Measurements from ENCODE around the gene DNAJC25.
"Not testable (repeated sequence)": the region's sequence is repeated elsewhere in the genome, so short reads cannot be mapped to it uniquely, and the experiment has no call there.

Gene DNAJC25

DNA sequence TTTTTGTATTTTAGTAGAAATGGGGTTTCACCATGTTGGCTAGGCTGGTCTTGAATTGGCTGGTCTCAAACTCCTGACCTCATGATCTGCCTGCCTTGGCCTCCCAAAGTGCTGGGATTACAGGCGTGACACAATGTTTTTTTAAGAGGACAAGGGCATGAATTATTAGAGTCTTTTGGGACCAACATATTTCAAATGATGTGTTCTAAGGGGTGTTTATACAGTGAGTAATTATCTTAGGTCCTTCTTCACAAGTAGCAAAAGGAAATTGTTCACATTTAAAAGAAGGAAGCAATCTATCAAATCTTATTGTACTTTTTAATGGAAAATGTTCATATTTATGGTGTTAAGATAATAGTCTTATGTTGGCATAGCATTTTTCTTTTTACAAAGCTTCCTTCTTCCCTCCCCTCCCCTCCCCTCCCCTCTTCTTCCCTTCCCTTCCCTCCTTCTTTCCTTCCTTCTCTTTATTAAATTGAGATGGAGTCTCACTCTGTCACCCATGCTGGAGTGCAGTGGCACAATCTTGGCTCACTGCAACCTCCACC is 37.0 kb downstream of the DNAJC25 start:
- Histone ChIP-seq H3K36me3 (ENCODE audit: insufficient read depth, low read length) (no peaks in the 10 kb centered on the region), H3K9me3 (ENCODE audit: control insufficient read depth, insufficient read depth, low read length) (no peaks in the 10 kb centered on the region), H3K4me1 (ENCODE audit: insufficient read depth, low read length) (peaks cover 3% of the 10 kb centered on the region; the same call in 1 of the 2 replicates), H3K9ac (ENCODE audit: low read depth, low read length) (no peak overlapping the region)

DNA sequence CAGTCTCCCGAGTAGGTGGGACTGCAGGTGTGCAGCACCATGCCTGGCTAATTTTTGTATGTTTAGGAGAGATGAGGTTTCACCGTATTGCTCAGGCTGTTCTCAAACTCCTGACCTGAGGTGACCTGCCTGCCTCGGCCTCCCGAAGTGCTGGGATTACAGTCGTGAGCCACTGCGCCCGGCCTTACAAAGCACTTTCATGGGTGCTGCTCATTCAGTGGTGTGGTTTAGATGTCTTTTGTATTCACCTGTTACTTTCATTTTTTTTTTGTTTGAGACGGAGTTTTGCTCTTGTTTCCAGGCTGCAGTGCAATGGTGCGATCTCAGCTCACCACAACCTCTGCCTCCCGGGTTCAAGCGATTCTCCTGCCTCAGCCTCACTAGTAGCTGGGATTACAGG is 37.5 kb downstream of the DNAJC25 start:
- H3K9ac ChIP-seq (ENCODE audit: low read depth, low read length); H3K4me1 ChIP-seq (ENCODE audit: insufficient read depth, low read length); H3K36me3 ChIP-seq (ENCODE audit: insufficient read depth, low read length); H3K9me3 ChIP-seq (ENCODE audit: control insufficient read depth, insufficient read depth, low read length): not testable (repeated sequence)

DNA sequence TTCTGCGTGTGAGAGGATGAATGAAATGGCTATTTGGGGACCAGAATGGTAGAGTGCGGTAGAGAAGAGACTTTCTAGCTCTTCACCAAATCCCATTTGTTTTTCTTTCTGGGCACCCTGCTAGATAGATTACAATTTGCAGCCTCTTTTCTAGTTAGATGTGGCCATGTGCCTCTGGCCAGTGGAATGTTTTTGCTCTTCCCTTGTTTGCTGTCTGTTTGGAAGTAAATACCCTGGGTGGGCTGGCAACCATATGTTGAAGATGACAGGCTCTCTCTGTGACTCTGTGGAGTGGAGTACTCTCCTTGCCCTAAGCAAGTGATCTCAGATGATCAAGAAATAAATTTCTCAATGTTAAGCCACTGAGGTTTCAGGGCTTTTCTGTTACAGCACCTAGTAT is 43.2 kb downstream of the DNAJC25 start:
- no peak overlapping the region for H3K9ac ChIP-seq (ENCODE audit: low read depth, low read length)
- H3K36me3 ChIP-seq (ENCODE audit: insufficient read depth, low read length) = no peaks in the 10 kb centered on the region
- no peaks in the 10 kb centered on the region for H3K9me3 ChIP-seq (ENCODE audit: control insufficient read depth, insufficient read depth, low read length)
- no peaks in the 10 kb centered on the region for H3K4me1 ChIP-seq (ENCODE audit: insufficient read depth, low read length)

DNA sequence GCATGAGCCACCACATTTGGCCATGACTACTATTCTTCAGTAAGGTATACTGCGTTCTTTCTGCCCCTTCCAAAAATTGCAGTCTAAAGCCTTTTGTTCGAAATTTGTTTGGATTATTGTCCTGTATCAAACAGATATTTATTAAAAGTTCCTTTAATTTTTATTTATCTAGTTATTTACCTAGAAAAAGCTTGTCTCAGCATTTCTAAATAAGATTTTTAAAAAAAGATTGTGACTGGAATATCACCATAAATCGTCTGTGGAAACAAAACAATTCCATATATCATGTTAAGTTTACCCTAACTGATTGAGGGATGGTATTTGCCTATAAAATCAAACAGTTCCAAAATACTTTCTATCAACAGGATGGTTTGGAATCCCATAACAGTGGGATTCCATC is 45.0 kb downstream of the DNAJC25 start:
- Histone ChIP-seq H3K9me3 (ENCODE audit: control insufficient read depth, insufficient read depth, low read length) (no peaks in the 10 kb centered on the region), H3K4me1 (ENCODE audit: insufficient read depth, low read length) (no peaks in the 10 kb centered on the region), H3K9ac (ENCODE audit: low read depth, low read length) (no peak overlapping the region), H3K36me3 (ENCODE audit: insufficient read depth, low read length) (no peaks in the 10 kb centered on the region)

DNA sequence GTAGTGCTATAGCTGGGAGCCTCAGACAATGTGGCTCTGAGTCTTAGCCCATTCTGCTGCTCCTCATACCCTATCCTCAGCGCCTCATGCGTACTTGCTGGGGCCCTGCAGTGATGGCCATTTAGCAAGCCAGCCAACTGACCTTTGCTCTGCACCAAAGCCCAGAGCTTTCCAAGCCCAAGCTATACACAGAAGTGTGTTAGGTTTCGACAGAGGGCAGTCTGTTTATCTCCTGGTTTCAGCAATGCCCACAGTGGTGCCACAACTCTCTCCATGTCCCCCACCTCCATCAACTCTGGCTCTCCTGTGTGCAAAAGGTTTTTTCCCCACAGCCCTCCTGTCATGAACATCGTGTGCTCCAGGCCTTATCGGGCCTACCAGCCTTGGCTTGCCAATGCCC is 47.2 kb downstream of the DNAJC25 start:
- peaks cover 3% of the 10 kb centered on the region; the same call in 1 of the 2 replicates for H3K4me1 ChIP-seq (ENCODE audit: insufficient read depth, low read length)
- no peaks in the 10 kb centered on the region for H3K9me3 ChIP-seq (ENCODE audit: control insufficient read depth, insufficient read depth, low read length)
- no peak overlapping the region for H3K9ac ChIP-seq (ENCODE audit: low read depth, low read length)
- no peaks in the 10 kb centered on the region for H3K36me3 ChIP-seq (ENCODE audit: insufficient read depth, low read length)

DNA sequence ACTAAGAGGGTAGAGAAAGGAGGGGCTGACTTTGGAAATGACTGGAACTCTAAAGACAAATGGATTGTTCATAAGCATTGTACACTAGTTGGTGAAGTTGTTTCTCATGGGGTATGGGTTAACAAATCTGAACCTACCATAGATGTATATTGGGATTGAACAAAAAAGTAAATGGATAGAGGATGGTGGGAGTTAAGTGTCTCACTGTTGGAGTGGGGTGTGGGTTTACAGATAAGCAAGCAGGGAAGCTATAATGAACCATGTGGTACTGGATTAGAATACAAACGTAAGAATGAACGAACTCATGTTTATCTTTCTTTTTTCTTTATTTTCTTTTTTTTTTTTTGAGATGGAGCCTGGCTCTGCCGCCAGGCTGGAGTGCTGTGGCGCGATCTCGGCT is 48.1 kb downstream of the DNAJC25 start:
- Histone ChIP-seq H3K4me1 (ENCODE audit: insufficient read depth, low read length) (peaks cover 3% of the 10 kb centered on the region; the same call in 1 of the 2 replicates), H3K9ac (ENCODE audit: low read depth, low read length) (no peak overlapping the region), H3K36me3 (ENCODE audit: insufficient read depth, low read length) (no peaks in the 10 kb centered on the region), H3K9me3 (ENCODE audit: control insufficient read depth, insufficient read depth, low read length) (no peaks in the 10 kb centered on the region)

DNA sequence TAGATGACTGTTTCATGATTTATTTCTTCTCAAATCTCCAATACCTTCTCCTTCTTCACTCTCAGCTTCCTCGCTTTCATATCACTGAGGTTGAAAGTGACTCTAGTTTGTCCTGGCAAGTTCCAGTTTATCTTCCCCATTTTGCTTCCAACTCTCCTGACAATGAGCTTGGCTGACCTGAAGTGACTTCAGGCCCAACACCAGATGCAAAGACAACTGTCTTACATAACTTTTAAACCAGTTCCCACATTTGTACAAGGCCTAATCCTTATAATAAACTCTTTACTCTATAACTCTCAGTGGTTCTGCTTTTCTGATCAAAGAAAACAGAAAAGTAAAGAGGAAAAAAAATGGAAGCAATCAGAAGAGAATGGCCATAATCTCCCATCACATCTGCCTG is 52.3 kb downstream of the DNAJC25 start:
- no peaks in the 10 kb centered on the region for H3K36me3 ChIP-seq (ENCODE audit: insufficient read depth, low read length)
- H3K9me3 ChIP-seq (ENCODE audit: control insufficient read depth, insufficient read depth, low read length) = no peaks in the 10 kb centered on the region
- H3K4me1 ChIP-seq (ENCODE audit: insufficient read depth, low read length) = peaks cover 3% of the 10 kb centered on the region; the same call in 1 of the 2 replicates
- no peak overlapping the region for H3K9ac ChIP-seq (ENCODE audit: low read depth, low read length)

DNA sequence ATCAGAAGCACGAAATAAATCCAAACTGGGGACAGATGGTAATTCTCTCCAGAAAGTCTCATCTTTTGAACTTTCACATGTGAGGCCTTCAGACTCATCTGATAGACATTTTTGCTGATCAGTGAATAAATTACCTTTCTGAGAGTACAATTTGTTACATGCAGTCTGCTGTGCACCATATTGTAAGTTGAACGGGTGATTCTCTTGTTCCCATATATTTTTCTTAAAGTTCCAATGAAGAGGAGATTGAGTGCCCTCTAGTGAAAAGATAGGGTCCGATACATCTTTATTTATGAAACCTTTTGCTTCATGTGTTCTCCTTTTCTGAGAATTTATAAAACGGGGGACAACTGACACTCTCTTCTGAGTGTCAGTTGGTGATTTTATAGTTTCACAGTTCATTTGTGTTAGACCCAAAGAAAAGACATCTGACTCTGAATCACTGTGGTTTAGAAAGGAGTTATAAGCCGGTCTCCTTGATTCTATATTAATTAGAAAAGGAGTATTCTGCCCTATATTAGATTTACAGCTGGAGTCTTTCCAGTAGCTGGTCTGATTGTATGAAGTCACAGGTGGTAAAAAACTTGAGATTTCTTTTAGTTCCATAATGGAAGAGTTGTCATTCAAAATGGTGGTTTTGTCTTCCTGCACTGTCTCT is 60.7 kb downstream of the DNAJC25 start:
- no peak overlapping the region for H3K9ac ChIP-seq (ENCODE audit: low read depth, low read length)
- H3K9me3 ChIP-seq (ENCODE audit: control insufficient read depth, insufficient read depth, low read length) = no peaks in the 10 kb centered on the region
- H3K4me1 ChIP-seq (ENCODE audit: insufficient read depth, low read length) = no peaks in the 10 kb centered on the region
- no peaks in the 10 kb centered on the region for H3K36me3 ChIP-seq (ENCODE audit: insufficient read depth, low read length)

DNA sequence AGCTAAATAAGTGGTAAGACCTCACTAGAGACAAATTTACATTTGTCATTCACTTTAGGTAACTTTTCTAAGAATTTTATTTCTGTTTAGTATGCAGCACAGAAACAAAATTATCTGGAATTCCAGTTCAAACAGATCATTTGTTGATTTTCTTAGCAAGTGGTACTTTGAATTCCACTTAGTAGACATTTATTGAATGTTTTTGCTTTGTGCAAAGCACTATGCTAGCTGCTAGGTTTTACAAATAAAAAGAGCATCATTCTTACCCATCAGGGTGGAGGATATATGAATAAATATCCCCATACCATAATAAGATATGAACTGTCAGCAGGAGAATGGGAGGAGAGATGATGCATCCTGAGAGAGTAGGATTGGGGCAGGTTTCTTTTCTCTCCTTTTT is 65.7 kb downstream of the DNAJC25 start:
- H3K9me3 ChIP-seq (ENCODE audit: control insufficient read depth, insufficient read depth, low read length) = peaks cover 3% of the 10 kb centered on the region; the same call in 1 of the 2 replicates
- no peak overlapping the region for H3K9ac ChIP-seq (ENCODE audit: low read depth, low read length)
- no peaks in the 10 kb centered on the region for H3K36me3 ChIP-seq (ENCODE audit: insufficient read depth, low read length)
- H3K4me1 ChIP-seq (ENCODE audit: insufficient read depth, low read length) = no peaks in the 10 kb centered on the region

DNA sequence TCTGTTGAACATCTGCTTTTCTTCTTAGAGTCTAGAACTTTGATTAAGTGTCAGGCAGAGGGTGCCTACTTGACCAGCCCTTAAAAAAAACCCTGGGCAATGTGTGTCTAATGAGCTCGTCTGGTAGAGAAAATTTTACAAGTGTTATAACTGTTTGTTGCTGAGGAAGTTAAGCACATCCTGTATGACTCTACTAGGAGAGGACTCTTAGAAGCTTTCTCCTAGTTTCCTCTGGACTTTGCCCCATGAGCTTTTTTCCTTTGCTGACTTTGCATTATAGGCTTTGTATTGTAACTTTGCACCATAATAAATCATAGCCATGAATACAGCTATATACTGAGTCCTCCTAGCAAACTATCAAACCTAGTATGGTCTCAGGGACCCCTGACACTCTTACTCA is 69.6 kb downstream of the DNAJC25 start:
- Histone ChIP-seq H3K4me1 (ENCODE audit: insufficient read depth, low read length) (no peaks in the 10 kb centered on the region), H3K9me3 (ENCODE audit: control insufficient read depth, insufficient read depth, low read length) (peaks cover 3% of the 10 kb centered on the region; the same call in 1 of the 2 replicates), H3K36me3 (ENCODE audit: insufficient read depth, low read length) (no peaks in the 10 kb centered on the region), H3K9ac (ENCODE audit: low read depth, low read length) (no peak overlapping the region)

Measured in ES-I3 (cell line).